Aorta (tissue), 5 donors: ENCODE measurements around the gene LAPTM5. TPM values are rescaled to one million over a fixed set of nuclear protein-coding genes. Genes with fewer than 3 reads are reported as not detected.

Source experiments
- ATAC-seq: fragments of 200-7000 bp; cut with Tn5 transposase; one replicate; pipeline ENCODE4 v1.9.1; 2022; ENCODE audit warnings: moderate library complexity; ENCODE audit not compliant: low FRiP score
- DNase-seq, 2 donors: peaks; one replicate each; pipeline ENCODE4 v3.0.0-alpha.2; 2020
- H3K27ac ChIP-seq, 2 donors: one replicate each; pipeline ENCODE4 v1.5.1; 2013; ENCODE audit warnings: low read length in 2 of 2, mild to moderate bottlenecking in 2 of 2, moderate library complexity in 2 of 2, control low read depth in 1 of 2, inconsistent platforms in 1 of 2, low read depth in 1 of 2
- H3K27me3 ChIP-seq, 2 donors: one replicate each; pipeline ENCODE4 v1.6.1; 2013; ENCODE audit warnings: control low read depth in 1 of 2, low read length in 1 of 2, mild to moderate bottlenecking in 1 of 2, moderate library complexity in 1 of 2; ENCODE audit not compliant: insufficient read depth in 2 of 2, control insufficient read depth in 1 of 2
- H3K36me3 ChIP-seq, 2 donors: one replicate each; pipeline ENCODE4 v1.6.1; 2013; ENCODE audit warnings: control low read depth in 1 of 2, low read length in 1 of 2, mild to moderate bottlenecking in 1 of 2; ENCODE audit not compliant: insufficient read depth in 2 of 2, control insufficient read depth in 1 of 2
- H3K4me1 ChIP-seq, 2 donors: one replicate each; pipeline ENCODE4 v1.6.1; 2013; ENCODE audit warnings: low read length in 2 of 2, control low read depth in 1 of 2, mild to moderate bottlenecking in 1 of 2, moderate library complexity in 1 of 2; ENCODE audit not compliant: insufficient read depth in 2 of 2, control insufficient read depth in 1 of 2
- H3K4me3 ChIP-seq, 2 donors: one replicate each; pipeline ENCODE4 v1.5.1; 2013; ENCODE audit warnings: low read length in 2 of 2, control low read depth in 1 of 2, mild to moderate bottlenecking in 1 of 2
- H3K9me3 ChIP-seq: one replicate; pipeline ENCODE4 v1.6.1; 2013; ENCODE audit warnings: mild to moderate bottlenecking, low read length; ENCODE audit not compliant: control insufficient read depth
- WGBS, 2 donors: extraction: QIAGEN DNeasy Blood & Tissue Kit; methylation state at CpG; one replicate each; pipeline ENCODE4 v1.1.7; 2013; 5-methylcytosine and 5-hydroxymethylcytosine counted together
- intact Hi-C, 2 donors: fragments of 100-400 bp; cut with DNase I; formaldehyde crosslinking; loops; one replicate each; pipeline versions ENCODE4 v1.14.2 to v1.15.0; 2022
- polyA plus RNA-seq, 2 donors: library from polyadenylated mRNA; stranded (reverse); fragments of 200-250 nt; gene quantifications; one replicate each; pipeline ENCODE4 v1.2.3, GENCODE V29; 2013
- total RNA-seq, 2 donors: library from RNA; stranded (reverse); fragmentation: NEBNext Ultra II Directional; extraction: Animal tissue kit (Norgen Biotek cat#: 25700); gene quantifications; one replicate each; pipeline ENCODE4 v1.2.1, GENCODE V29; 2021
- donor health status: healthy with polysubstance abuse.
- donor health status: Bipolar disorder and iron deficiency.
- donor health status: DM: no; HTN: no; CAD: no.
- donor health status: DM: no; HTN: no; CAD: no.
- donor health status: DM: yes; HTN: yes; CAD: no.

Gene LAPTM5
- total and polyA plus RNA-seq, 4 donors, result 18.0 to 122 (median 115) TPM

DNA sequence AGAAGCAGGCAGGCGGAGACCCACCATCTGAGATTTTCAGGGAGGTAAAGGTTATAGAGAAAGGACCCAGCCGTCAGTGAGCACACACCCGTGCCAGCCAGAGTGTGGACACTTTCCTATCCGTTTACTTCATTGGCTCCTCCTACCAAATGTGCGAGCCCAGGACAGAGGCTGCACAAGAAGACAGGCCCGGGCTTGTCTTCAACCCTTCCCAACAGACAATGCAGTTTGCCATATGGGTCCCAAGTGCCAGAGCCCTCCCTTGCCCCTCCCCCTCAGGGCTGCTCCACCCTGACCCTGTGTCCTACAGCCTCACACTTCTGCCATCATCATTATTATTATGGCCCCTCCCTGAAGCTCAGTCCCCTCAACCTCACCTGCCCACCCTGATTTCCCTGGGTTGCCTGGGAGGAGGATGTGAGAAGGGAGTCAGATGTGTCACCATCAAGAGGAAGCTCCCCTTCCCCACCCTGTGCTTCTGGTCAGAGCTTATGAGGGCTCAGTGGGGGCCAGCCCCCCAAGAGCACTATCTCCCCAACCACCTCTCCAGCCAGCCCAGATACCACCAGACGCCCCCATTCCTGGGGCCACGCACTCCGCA lies 9.4 kb downstream of the LAPTM5 start:
- H3K4me1 ChIP-seq, result no peaks in the 10 kb centered on the region
- intact Hi-C loops, result no loop called here
- no peaks in the 10 kb centered on the region for H3K27me3 ChIP-seq
- H3K36me3 ChIP-seq, result no peaks in the 10 kb centered on the region
- DNase-seq (no peak), ATAC-seq (no peak)
- H3K4me3 ChIP-seq, result no peak overlapping the region
- H3K27ac ChIP-seq, result no peak overlapping the region
- 74% methylated on average over 9 of the region's 9 CpGs for WGBS, 2 donors
- H3K9me3 ChIP-seq, result no peaks in the 10 kb centered on the region

DNA sequence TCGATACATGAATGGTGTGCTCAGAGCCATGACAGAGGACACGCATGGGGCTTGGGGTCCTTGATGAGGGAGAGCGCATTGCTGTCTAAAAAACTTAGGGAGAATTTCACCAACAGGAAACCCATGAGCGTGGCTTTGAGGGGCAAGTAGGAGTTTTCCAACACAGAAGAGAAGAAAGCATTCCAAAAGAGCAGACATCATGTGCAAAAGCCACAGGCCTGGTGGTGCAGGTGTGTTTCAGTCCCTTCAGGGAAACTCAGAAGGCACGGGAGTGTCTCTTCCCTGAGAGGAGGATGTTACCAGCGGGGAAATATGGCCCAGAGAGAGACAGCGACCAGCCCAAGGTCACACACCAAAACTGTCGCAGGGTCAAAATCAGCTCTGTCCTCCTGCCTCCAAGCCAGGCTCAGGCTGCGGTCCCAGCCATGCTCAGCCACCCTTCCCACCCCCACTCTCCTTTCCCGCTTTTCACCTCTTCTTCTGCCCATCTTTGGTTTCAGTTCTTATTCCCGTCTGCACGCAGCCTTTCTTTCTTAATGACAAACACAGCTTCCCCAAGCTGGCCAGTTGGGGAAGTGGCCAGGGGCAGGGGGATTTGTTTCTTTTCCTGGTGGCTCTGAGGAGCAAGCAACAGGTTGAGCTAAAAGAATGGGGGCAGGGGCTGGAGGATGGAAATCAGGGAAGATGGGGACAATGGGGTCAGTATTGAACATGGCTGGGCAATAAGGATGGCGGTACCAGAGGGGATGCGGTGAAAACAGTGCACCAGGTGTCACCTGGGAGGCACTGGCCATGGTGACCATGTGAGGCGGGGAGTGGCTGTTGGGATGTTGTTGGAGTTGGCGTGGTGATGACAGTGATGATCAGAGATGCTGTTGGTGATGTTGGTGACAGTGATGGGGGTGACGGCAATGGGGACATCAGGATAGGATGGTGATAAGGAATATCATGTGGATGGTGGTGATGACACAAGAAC lies 10.3 kb downstream of the LAPTM5 start:
- H3K4me1 ChIP-seq, result no peaks in the 10 kb centered on the region
- WGBS, 2 donors, result 94 to 95% methylated on average over 17 of the region's 17 CpGs
- intact Hi-C loops, result no loop called here
- no peaks in the 10 kb centered on the region for H3K27me3 ChIP-seq
- H3K36me3 ChIP-seq, result no peaks in the 10 kb centered on the region
- ATAC-seq, result no peak
- H3K27ac ChIP-seq, result no peak overlapping the region
- no peak for DNase-seq
- H3K9me3 ChIP-seq, result no peaks in the 10 kb centered on the region
- no peak overlapping the region for H3K4me3 ChIP-seq

DNA sequence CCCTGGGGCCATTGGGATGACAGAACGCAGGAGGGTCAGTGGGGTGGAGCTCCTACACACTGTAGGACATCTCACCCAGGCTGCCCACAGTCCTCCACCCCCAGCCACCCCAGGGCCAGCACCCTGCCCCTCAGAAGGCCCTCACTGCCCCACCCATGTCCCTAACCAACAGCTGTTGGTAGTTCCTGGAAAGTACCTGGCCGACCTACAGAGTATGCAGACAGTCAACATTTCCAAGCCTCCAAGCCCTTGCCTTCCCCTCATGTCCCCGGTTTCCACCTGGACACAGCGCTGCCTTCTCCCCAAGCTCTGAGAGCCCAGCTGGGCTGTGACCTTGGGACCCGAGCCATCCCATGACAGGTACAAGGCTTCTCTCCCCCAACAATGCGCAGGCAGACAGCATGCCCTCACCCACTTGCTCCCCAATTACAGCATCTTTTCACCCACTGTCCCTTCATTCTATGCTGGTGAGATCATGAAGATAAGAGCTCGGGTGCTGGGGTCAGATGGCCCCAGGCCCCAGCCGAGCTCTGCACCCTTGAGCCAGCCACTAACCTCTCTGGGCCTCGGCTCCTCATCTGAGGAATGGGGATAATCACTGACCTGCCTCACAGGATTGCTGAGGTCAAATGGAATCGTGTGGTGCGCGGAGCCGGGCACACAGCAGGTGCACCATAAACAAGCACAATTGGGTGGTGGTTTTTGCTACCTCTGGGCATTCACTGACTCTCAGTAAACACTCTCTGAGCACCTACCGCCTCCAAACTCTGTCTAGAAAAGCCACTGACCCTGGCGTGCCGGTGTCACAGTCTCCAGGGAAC lies 11.2 kb downstream of the LAPTM5 start:
- ATAC-seq, result no peak
- H3K9me3 ChIP-seq, result no peaks in the 10 kb centered on the region
- no peaks in the 10 kb centered on the region for H3K4me1 ChIP-seq
- no peak overlapping the region for H3K4me3 ChIP-seq
- no peaks in the 10 kb centered on the region for H3K36me3 ChIP-seq
- DNase-seq, result no peak
- intact Hi-C loops, result no loop called here
- no peaks in the 10 kb centered on the region for H3K27me3 ChIP-seq
- 90 to 92% methylated on average over 16 of the region's 16 CpGs for WGBS, 2 donors
- no peak overlapping the region for H3K27ac ChIP-seq

DNA sequence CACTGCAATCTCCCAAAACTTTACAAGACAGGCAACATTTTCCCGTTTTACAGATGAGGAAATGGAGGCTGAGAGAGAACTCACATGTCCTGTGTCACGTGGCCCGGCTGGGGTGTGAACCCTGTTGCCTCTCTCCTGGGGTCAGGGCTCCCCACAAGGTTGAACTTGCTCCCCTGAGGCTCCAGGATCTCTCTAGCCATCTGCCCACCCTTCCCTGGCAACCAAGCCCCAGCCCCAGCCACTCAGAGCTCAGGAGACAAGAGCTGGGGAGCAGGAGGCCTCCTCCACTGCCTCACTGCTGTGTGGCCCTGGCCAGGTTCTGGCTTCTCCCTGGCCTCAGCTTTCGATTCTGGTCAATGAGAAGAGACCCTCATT lies 11.8 kb downstream of the LAPTM5 start:
- no peak overlapping the region for H3K4me3 ChIP-seq

DNA sequence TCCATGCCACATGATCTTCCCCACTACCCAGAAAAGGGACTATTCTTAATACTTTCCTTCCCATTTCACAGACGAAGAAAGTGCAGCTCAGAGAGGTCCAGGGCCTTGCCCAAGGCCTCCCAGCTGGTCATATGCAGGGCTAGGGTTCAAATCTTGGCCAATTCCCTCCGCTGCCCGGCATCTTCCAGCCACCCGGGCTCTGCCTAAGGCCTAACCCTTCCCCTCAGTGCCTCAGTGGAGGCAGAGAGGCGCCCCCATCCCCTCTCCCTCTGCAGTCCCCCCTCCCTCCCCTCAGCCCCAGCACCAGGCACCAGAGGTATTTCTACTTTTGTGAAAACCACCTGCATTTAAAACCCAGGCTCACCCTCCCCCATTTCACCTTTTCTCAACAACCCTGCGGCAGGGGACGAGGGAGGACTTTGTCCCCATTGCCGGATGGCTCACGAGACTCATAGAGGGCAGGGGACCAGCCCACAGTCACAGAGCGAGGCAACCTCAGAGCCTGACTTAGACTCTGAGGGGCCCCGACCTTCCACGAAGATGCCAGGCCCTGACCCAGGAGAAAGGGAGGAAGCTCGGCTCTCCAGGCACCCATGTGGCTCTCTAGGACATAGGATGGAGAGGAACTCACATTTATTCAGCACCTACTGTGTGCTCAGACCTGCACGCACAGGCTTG lies 12.3 kb downstream of the LAPTM5 start:
- no peaks in the 10 kb centered on the region for H3K27me3 ChIP-seq
- H3K4me3 ChIP-seq, result no peak overlapping the region
- intact Hi-C loops, result no loop called here
- DNase-seq (no peak), ATAC-seq (no peak)
- H3K4me1 ChIP-seq, result no peaks in the 10 kb centered on the region
- H3K9me3 ChIP-seq, result no peaks in the 10 kb centered on the region
- no peaks in the 10 kb centered on the region for H3K36me3 ChIP-seq
- no peak overlapping the region for H3K27ac ChIP-seq
- WGBS, 2 donors, result 86 to 88% methylated on average over 14 of the region's 14 CpGs

More for the DNA sequence above, 11.8 kb downstream of the LAPTM5 start:
- ATAC-seq (no peak), DNase-seq (no peak)
- WGBS, 2 donors, result 76 to 79% methylated on average over 4 of the region's 4 CpGs
- Histone ChIP-seq H3K4me1 (no peaks in the 10 kb centered on the region), H3K27me3 (no peaks in the 10 kb centered on the region), H3K9me3 (no peaks in the 10 kb centered on the region), H3K36me3 (no peaks in the 10 kb centered on the region), H3K27ac (no peak overlapping the region)
- intact Hi-C loops, result no loop called here

DNA sequence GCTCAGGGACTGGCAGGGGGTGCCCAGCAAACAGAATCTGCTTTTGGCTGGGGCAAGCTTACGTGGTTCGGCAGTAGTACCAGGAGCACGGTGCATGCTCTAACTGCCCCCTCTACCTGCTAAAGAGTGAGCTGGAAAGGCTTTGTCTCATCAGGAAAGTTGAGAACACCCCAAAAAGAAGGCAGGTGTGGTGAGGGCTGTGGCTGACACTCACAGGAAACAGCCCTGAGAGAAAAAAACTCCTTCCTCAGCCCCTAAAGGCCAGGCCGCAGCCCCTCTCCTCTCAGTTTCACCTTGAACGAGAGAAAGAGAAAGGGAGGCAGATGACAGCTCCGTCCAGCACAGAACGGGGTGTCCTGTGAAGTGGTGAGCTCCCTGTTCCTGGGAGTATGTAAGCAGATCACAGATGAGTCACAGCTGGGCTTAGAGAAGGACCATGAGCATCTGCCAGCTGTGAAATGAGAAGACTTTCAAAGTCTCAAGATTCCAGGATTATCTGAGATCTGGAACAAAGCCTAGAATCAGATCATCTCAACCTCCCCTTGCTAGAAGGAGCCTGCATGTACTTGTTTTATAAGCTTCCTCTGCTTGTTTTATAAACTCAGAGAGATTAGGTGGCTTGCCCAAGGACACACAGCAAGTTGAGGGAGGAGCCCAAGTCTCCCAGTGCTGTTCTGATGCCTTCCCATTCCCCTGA lies 13.4 kb downstream of the LAPTM5 start:
- Histone ChIP-seq H3K4me3 (no peak overlapping the region), H3K27ac (no peak overlapping the region), H3K27me3 (no peaks in the 10 kb centered on the region), H3K9me3 (no peaks in the 10 kb centered on the region), H3K4me1 (no peaks in the 10 kb centered on the region), H3K36me3 (no peaks in the 10 kb centered on the region)
- DNase-seq (no peak), ATAC-seq (no peak)
- 78 to 83% methylated on average over 7 of the region's 7 CpGs for WGBS, 2 donors
- intact Hi-C loops, result no loop called here

DNA sequence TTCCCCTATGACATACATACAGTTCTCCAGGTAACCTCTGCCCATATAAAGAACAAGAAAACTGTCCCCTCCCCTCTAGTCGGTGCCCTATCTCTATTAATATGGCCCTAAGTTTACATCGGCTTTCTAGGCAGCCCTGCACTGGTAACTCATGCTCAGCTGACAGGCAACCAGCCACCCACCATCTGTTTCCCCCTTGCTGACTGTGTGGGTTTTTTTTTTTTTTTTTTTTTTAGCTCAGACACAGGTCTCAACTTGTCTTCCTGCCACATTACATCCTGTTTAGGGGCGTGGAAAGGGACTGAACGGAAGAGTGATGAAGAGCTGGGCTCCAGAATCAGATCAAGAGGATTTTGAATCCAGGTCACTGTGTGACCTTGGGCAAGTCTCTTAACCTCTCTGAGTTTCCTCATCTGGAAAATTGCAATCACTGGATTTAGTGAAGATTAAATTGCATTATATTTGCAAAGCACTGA lies 14.0 kb downstream of the LAPTM5 start:
- no peak overlapping the region for H3K4me3 ChIP-seq
- no peaks in the 10 kb centered on the region for H3K4me1 ChIP-seq
- H3K27ac ChIP-seq, result no peak overlapping the region
- intact Hi-C loops, result no loop called here
- H3K36me3 ChIP-seq, result no peaks in the 10 kb centered on the region
- ATAC-seq (no peak), DNase-seq (no peak)
- 65 to 69% methylated on average over 4 of the region's 4 CpGs for WGBS, 2 donors
- no peaks in the 10 kb centered on the region for H3K27me3 ChIP-seq
- H3K9me3 ChIP-seq, result no peaks in the 10 kb centered on the region
